K562 (cell line): ENCODE results near the gene PRPF6. TPM values are rescaled to one million over a fixed set of nuclear protein-coding genes. Genes with fewer than 3 reads are reported as not detected.

Experiments used
- ATF6 ChIP-seq: sonication (generic); formaldehyde crosslinking; IDR thresholded peaks from 2 replicates; pipeline ENCODE4 v1.4.0; 2020; ENCODE audit warnings: mild to moderate bottlenecking, missing genetic modification reagents
- IRF1 ChIP-seq: sonication (generic); formaldehyde crosslinking; IDR thresholded peaks from 2 replicates; pipeline ENCODE4 v1.8.0; 2022; ENCODE audit warnings: missing genetic modification reagents, mild to moderate bottlenecking, borderline replicate concordance
- MLLT1 ChIP-seq, 2 experiments: fragments of 450-650 bp; IDR thresholded peaks; 2 replicates each; pipeline ENCODE4 v1.6.1; 2016
- NFRKB ChIP-seq: fragments of 450-650 bp; IDR thresholded peaks from 2 replicates; pipeline ENCODE4 v1.6.1; 2016; ENCODE audit warnings: low read depth
- NKRF ChIP-seq: fragments of 450-650 bp; IDR thresholded peaks from 2 replicates; pipeline ENCODE4 v1.6.1; 2016; ENCODE audit warnings: borderline replicate concordance
- PHF8 ChIP-seq: fragments of 200-600 bp; sonication (generic); IDR thresholded peaks from 2 replicates; pipeline ENCODE4 v1.6.1; 2012; ENCODE audit warnings: mixed run types, mild to moderate bottlenecking, inconsistent platforms, low read length, moderate library complexity, borderline replicate concordance
- PRDM10 ChIP-seq: fragments of 450-650 bp; IDR thresholded peaks from 2 replicates; pipeline ENCODE4 v1.6.1; 2018; ENCODE audit not compliant: partially characterized antibody
- SAFB ChIP-seq: fragments of 200-400 bp; formaldehyde crosslinking; IDR thresholded peaks from 2 replicates; pipeline ENCODE4 v1.6.1; 2017; ENCODE audit warnings: low read depth, low read length, borderline replicate concordance
- ZFX ChIP-seq: sonication (generic); formaldehyde crosslinking; IDR thresholded peaks from 2 replicates; pipeline ENCODE4 v1.8.0; 2022; ENCODE audit warnings: mild to moderate bottlenecking, missing genetic modification reagents, moderate library complexity
- ZNF232 ChIP-seq: sonication (generic); formaldehyde crosslinking; IDR thresholded peaks from 2 replicates; pipeline ENCODE4 v1.8.0; 2022; ENCODE audit warnings: mild to moderate bottlenecking, missing genetic modification reagents
- ZNF280B ChIP-seq: fragments of 250-450 bp; sonication (Bioruptor Pico); IDR thresholded peaks from 2 replicates; pipeline ENCODE4 v1.5.1; 2021; ENCODE audit warnings: mild to moderate bottlenecking
- ZNF431 ChIP-seq: sonication (generic); formaldehyde crosslinking; IDR thresholded peaks from 2 replicates; pipeline ENCODE4 v1.8.0; 2022; ENCODE audit warnings: mild to moderate bottlenecking, missing genetic modification reagents
- ZNF75A ChIP-seq: fragments of 450-650 bp; formaldehyde crosslinking; IDR thresholded peaks from 2 replicates; pipeline ENCODE4 v1.4.0; 2020; ENCODE audit warnings: mild to moderate bottlenecking
- polyA plus RNA-seq, 8 experiments: library from polyadenylated mRNA; depleted of rRNA in 4 of 8; stranded (reverse) in 5 of 8; unstranded in 3 of 8; fragments of >200 nt; fragmentation: Nextera tagmentation in 2 of 8; fragmentation: Illumina TruSeq in 1 of 8; extraction: Ambion mirVana in 2 of 8; extraction: Trizol in 1 of 8; gene quantifications; 2 replicates each; pipeline versions ENCODE4 v1.2.1 to v1.2.3, GENCODE V29; 2011 to 2014; ENCODE audit warnings: inconsistent platforms in 1 of 8, missing spikeins in 1 of 8
- total RNA-seq, 7 experiments: library from RNA; depleted of rRNA in 6 of 7; stranded (reverse); fragments of >200 nt in 6 of 7; fragmentation: Illumina TruSeq in 2 of 7; extraction: Trizol in 2 of 7; gene quantifications; 2 replicates each; pipeline versions ENCODE4 v1.2.1 to v1.2.3, GENCODE V29; 2011 to 2021; ENCODE audit warnings: low replicate concordance in 1 of 7

PRPF6 gene
- total and polyA plus RNA-seq, 9 of the 15 experiments (the other 6 are each of a cell fraction or from before 2014, with no cell fraction given) = 4.2 to 83.2 (median 59.9) TPM

- no peak for TF ChIP-seq MLLT1 (IDR thresholded peaks at IDR 0.05)
- no peak for TF ChIP-seq ZNF280B (CRISPR knock-in tag)
- no peak for TF ChIP-seq ZNF75A (CRISPR knock-in tag)
- TF ChIP-seq NKRF = peak; percentile 47; the same call in 1 of the 2 replicates
- peak; percentile 98 for TF ChIP-seq ZFX (CRISPR knock-in tag)
- no peak for TF ChIP-seq IRF1 (CRISPR knock-in tag)
- TF ChIP-seq NFRKB = 0 out of 2 replicates have a peak, but pooled peaks have one; percentile 25
- 0 out of 2 replicates have a peak, but pooled peaks have one; percentile 64 for TF ChIP-seq ZNF431 (CRISPR knock-in tag)
- TF ChIP-seq PRDM10 = peak; percentile 90
- peak; percentile 53; the same call in 1 of the 2 replicates for TF ChIP-seq SAFB
- peak; percentile 94 for TF ChIP-seq PHF8
- TF ChIP-seq ATF6 (CRISPR knock-in tag) = peak; percentile 48; the same call in 1 of the 2 replicates
- 0 out of 2 replicates have a peak, but pooled peaks have one; percentile 45 for TF ChIP-seq ZNF232 (CRISPR knock-in tag)
Measured at GRCh38 chr20:63955827-63956663, 24.9 kb upstream of the PRPF6 start, which contains the start of gene UCKL1 (continued).
